IMR-90 (cell line): ENCODE results near the gene MRTFB. TPM values are rescaled to one million over a fixed set of nuclear protein-coding genes. Genes with fewer than 3 reads are reported as not detected.

Source experiments
- polyA plus RNA-seq, 3 experiments: library from polyadenylated mRNA; depleted of rRNA; stranded (reverse); fragments of >200 nt; gene quantifications; 2 replicates each; pipeline ENCODE4 v1.2.3, GENCODE V29; 2012; ENCODE audit warnings: low replicate concordance in 1 of 3
- total RNA-seq: library from RNA; depleted of rRNA; stranded (reverse); fragments of >200 nt; gene quantifications from 2 replicates; pipeline ENCODE4 v1.2.3, GENCODE V29; 2012
- TF ChIP-seq, protein P1 (sequence below): conservative IDR thresholded peaks from 2 replicates; pipeline ENCODE4 v1.5.1; 2012; ENCODE audit warnings: mild to moderate bottlenecking, low read depth, low read length, improper control_type of control experiment

The MRTFB gene
- total and polyA plus RNA-seq, 2 of the 4 experiments (the other 2 are of a cell fraction), result 4.4 to 5.4 TPM

DNA sequence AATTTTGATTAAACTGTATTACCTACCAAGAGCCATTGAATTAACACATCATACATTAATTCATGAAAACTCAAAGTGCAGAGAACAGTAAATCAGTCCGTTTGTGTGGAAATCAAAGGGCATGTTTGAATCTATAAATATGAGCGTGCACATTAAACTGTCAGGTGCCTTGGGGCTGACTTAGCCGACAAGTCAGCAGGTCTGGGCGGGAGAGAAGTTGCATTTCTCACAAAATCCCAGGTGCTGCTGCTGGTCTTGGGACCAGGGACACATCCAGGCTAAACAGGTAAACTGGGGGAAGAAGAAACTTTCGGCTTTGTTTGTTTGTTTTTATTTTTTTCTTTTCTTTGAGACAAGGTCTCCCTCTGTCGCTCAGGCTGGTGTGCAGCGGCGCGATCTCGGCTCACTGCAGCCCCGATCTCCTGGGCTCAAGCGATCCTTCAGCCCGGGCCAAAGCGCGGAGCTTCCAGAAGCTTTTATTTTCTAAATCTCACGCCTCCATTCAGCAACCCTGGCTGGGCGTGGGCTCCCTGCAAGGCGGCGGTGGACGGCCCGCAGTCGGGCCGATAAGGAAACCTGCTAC is 213.9 kb downstream of the MRTFB start (continued):
- TF ChIP-seq, protein P1, sequence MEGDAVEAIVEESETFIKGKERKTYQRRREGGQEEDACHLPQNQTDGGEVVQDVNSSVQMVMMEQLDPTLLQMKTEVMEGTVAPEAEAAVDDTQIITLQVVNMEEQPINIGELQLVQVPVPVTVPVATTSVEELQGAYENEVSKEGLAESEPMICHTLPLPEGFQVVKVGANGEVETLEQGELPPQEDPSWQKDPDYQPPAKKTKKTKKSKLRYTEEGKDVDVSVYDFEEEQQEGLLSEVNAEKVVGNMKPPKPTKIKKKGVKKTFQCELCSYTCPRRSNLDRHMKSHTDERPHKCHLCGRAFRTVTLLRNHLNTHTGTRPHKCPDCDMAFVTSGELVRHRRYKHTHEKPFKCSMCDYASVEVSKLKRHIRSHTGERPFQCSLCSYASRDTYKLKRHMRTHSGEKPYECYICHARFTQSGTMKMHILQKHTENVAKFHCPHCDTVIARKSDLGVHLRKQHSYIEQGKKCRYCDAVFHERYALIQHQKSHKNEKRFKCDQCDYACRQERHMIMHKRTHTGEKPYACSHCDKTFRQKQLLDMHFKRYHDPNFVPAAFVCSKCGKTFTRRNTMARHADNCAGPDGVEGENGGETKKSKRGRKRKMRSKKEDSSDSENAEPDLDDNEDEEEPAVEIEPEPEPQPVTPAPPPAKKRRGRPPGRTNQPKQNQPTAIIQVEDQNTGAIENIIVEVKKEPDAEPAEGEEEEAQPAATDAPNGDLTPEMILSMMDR, result peak; percentile 40; the same call in 1 of the 2 replicates
